HCT116 (cell line): ENCODE data around the gene KRTAP4-6. TPM values are rescaled to one million over a fixed set of nuclear protein-coding genes. Genes with fewer than 3 reads are reported as not detected.
A peak's percentile ranks its signal among the peaks of the same experiment; 100 is the strongest.
"Not testable (repeated sequence)": the region's sequence is repeated elsewhere in the genome, so short reads cannot be mapped to it uniquely, and the experiment has no call there.

Experiments used
- ATAC-seq: fragments of 200-7000 bp; cut with Tn5 transposase; 2 replicates; pipeline ENCODE4 v1.9.1; 2020; ENCODE audit warnings: mild to moderate bottlenecking, moderate library complexity
- BruUV-seq: library from RNA; stranded (reverse); fragments of 400-500 nt; replicated peaks from 2 replicates; lab custom pipeline; 2021; lab: Mats Ljungman, UMichigan
- CTCF ChIA-PET: fragments of 300-600 bp; sonication (Branson Sonifier 250); formaldehyde crosslinking; loops from one replicate; lab custom pipeline; 2021; ENCODE audit warnings: antibody characterized with exemption; lab: Charles Lee
- POLR2A ChIA-PET: fragments of 300-600, 350-600 bp; sonication (Branson Sonifier 250); formaldehyde crosslinking; loops from one replicate; lab custom pipeline; 2021; ENCODE audit warnings: antibody characterized with exemption; lab: Charles Lee
- RAD21 ChIA-PET, 2 experiments: fragments of 300-600 bp; sonication (Branson Sonifier 250); formaldehyde crosslinking; loops; one replicate each; lab custom pipeline; 2023; ENCODE audit warnings: low total read pairs in 2 of 2; ENCODE audit not compliant: uncharacterized antibody in 2 of 2, unreplicated experiment in 2 of 2, low non-redundant PET in 1 of 2; lab: Charles Lee
- DNase-seq: peaks from one replicate; pipeline ENCODE4 v3.0.0-alpha.2; 2010; ENCODE audit warnings: low read depth, low spot score
- H2AFZ ChIP-seq: fragments of 200-600 bp; shearing (Covaris generic), sonication (generic); 2 replicates; pipeline ENCODE4 v1.6.1; 2017; ENCODE audit warnings: low read depth, mixed run types, mixed read lengths, antibody characterized with exemption, low read length; ENCODE audit not compliant: poor library complexity, severe bottlenecking
- H3K27ac ChIP-seq: 2 replicates; pipeline ENCODE4 v1.5.1; 2012; ENCODE audit warnings: low read depth, low read length
- H3K27me3 ChIP-seq: fragments of 200-600 bp; sonication (generic); 2 replicates; pipeline ENCODE4 v1.6.1; 2016; ENCODE audit warnings: mixed run types, low read length, mixed read lengths; ENCODE audit not compliant: insufficient read depth
- H3K36me3 ChIP-seq, 2 experiments: fragments of 200-500 bp in 1 of 2; fragments of 200-600 bp in 1 of 2; sonication (Bioruptor generic) in 1 of 2; sonication (generic) in 1 of 2; 2 replicates each; pipeline versions ENCODE4 v1.5.1 to v1.6.1; 2014 to 2016; ENCODE audit warnings: low read length in 2 of 2, inconsistent platforms in 1 of 2, mixed read lengths in 1 of 2, mixed run types in 1 of 2; ENCODE audit not compliant: insufficient read depth in 2 of 2, control insufficient read depth in 1 of 2
- H3K4me1 ChIP-seq, 2 experiments: fragments of 200-600 bp in 1 of 2; sonication (generic) in 1 of 2; 2 replicates each; pipeline versions ENCODE4 v1.5.1 to v1.6.1; 2012 to 2017; ENCODE audit warnings: low read length in 2 of 2, inconsistent platforms in 1 of 2, mild to moderate bottlenecking in 1 of 2, mixed read lengths in 1 of 2, mixed run types in 1 of 2, moderate library complexity in 1 of 2; ENCODE audit not compliant: insufficient read depth in 2 of 2, control insufficient read depth in 1 of 2
- H3K4me2 ChIP-seq: fragments of 200-600 bp; sonication (generic); 2 replicates; pipeline ENCODE4 v1.6.1; 2017; ENCODE audit warnings: mixed run types, low read length, mixed read lengths
- H3K4me3 ChIP-seq, 2 experiments: fragments of 200-600 bp in 1 of 2; sonication (generic) in 1 of 2; replicated peaks in 1 of 2; 2 replicates each; pipeline ENCODE4 v1.5.1; 2011 to 2016; ENCODE audit warnings: low read length in 2 of 2, control low read depth in 1 of 2, low read depth in 1 of 2, mild to moderate bottlenecking in 1 of 2, mixed read lengths in 1 of 2, mixed run types in 1 of 2
- H3K79me2 ChIP-seq: fragments of 200-600 bp; sonication (generic); 2 replicates; pipeline ENCODE4 v1.6.1; 2017; ENCODE audit warnings: mild to moderate bottlenecking, mixed run types, low read length, moderate library complexity, mixed read lengths; ENCODE audit not compliant: insufficient read depth
- H3K9ac ChIP-seq: fragments of 200-600 bp; sonication (generic); 2 replicates; pipeline ENCODE4 v1.6.1; 2016; ENCODE audit warnings: low read length, mixed read lengths
- H3K9me2 ChIP-seq: fragments of 200-600 bp; sonication (generic), shearing (Covaris generic); 2 replicates; pipeline ENCODE4 v1.6.1; 2017; ENCODE audit warnings: mixed run types, mild to moderate bottlenecking, moderate library complexity; ENCODE audit not compliant: insufficient read depth
- H3K9me3 ChIP-seq, 2 experiments: fragments of 200-500 bp in 1 of 2; fragments of 200-600 bp in 1 of 2; sonication (Bioruptor generic) in 1 of 2; sonication (generic) in 1 of 2; 2 replicates each; pipeline ENCODE4 v1.6.1; 2014 to 2017; ENCODE audit warnings: low read length in 2 of 2, mixed read lengths in 2 of 2, inconsistent platforms in 1 of 2, low read depth in 1 of 2, mild to moderate bottlenecking in 1 of 2, mixed run types in 1 of 2, moderate library complexity in 1 of 2; ENCODE audit not compliant: control insufficient read depth in 1 of 2, insufficient read depth in 1 of 2
- H4K20me1 ChIP-seq: fragments of 200-600 bp; sonication (generic), shearing (Covaris generic); 2 replicates; pipeline ENCODE4 v1.6.1; 2017; ENCODE audit warnings: mixed run types, mild to moderate bottlenecking, moderate library complexity; ENCODE audit not compliant: insufficient read depth
- CBX3 ChIP-seq: IDR thresholded peaks from 2 replicates; pipeline ENCODE4 v1.6.1; 2012; ENCODE audit warnings: low read depth
- JUND ChIP-seq: IDR thresholded peaks from 2 replicates; pipeline ENCODE4 v1.6.1; 2012
- POLR2AphosphoS5 ChIP-seq: IDR thresholded peaks from 2 replicates; pipeline ENCODE4 v1.6.1; 2011; ENCODE audit warnings: mild to moderate bottlenecking, low read depth, low read length, moderate library complexity
- REST ChIP-seq: IDR thresholded peaks from 2 replicates; pipeline ENCODE4 v1.6.1; 2012; ENCODE audit warnings: low read depth
- SIN3A ChIP-seq: IDR thresholded peaks from 2 replicates; pipeline ENCODE4 v1.6.1; 2012; ENCODE audit warnings: low read depth
- SP1 ChIP-seq: IDR thresholded peaks from 2 replicates; pipeline ENCODE4 v1.6.1; 2012; ENCODE audit warnings: low read depth
- intact Hi-C: fragments of 100-400 bp; cut with micrococcal nuclease; formaldehyde crosslinking; loops from 2 replicates; pipeline ENCODE4 v1.10.0; 2022
- total RNA-seq: library from RNA; stranded (reverse); gene quantifications from one replicate; pipeline ENCODE4 v1.2.1, GENCODE V29; 2021; ENCODE audit not compliant: unreplicated experiment

Gene KRTAP4-6
- total RNA-seq, 1 experiment from 2014 or later: not detected

- ChIA-PET CTCF (no interaction called here), RAD21 (no interaction called here), POLR2A (no interaction called here)
- no peak overlapping the region for H2AFZ ChIP-seq
- no peak for DNase-seq
- H3K27me3 ChIP-seq: no peaks in the 10 kb centered on the region
- no peaks in the 10 kb centered on the region for H4K20me1 ChIP-seq
- H3K4me1 ChIP-seq: peaks cover 0 to 27% of the 10 kb centered on the region in 2 experiments; a peak in 2 of 4 replicates
- intact Hi-C loops: no loop called here
- H3K9me3 ChIP-seq: peaks cover 0 to 14% of the 10 kb centered on the region in 2 experiments; a peak in 1 of 4 replicates
- ATAC-seq: no peak
- peaks cover 0 to 3% of the 10 kb centered on the region in 2 experiments; a peak in 1 of 4 replicates for H3K36me3 ChIP-seq
- BruUV-seq: no TSS peak
- TF ChIP-seq SP1 (no peak), JUND (no peak), SIN3A (no peak), REST (no peak), POLR2AphosphoS5 (no peak), CBX3 (no peak)
- no peak overlapping the region for H3K4me3 ChIP-seq
- H3K79me2 ChIP-seq: no peaks in the 10 kb centered on the region
- no peaks in the 10 kb centered on the region for H3K9me2 ChIP-seq
- H3K9ac ChIP-seq: no peak overlapping the region
- peak overlapping the region; percentile 2; the same call in 1 of the 2 replicates for H3K27ac ChIP-seq
- H3K4me2 ChIP-seq: no peak overlapping the region
Measured at GRCh38 chr17:41125064-41125463, 15.3 kb downstream of the KRTAP4-6 start.

- H3K36me3 ChIP-seq, DNase-seq, RAD21 ChIA-PET, H3K9ac ChIP-seq, POLR2A ChIA-PET, BruUV-seq, intact Hi-C loops, H3K9me2 ChIP-seq, CTCF ChIA-PET, H4K20me1 ChIP-seq, H2AFZ ChIP-seq, H3K79me2 ChIP-seq, H3K27me3 ChIP-seq, H3K4me3 ChIP-seq, ATAC-seq: not testable (repeated sequence)
- peak within 1 kb of the TSS; percentile 2 for H3K27ac ChIP-seq
- H3K4me1 ChIP-seq: peaks cover 0 to 27% of the 10 kb centered on the region in 2 experiments; a peak in 2 of 4 replicates
- peaks cover 0 to 14% of the 10 kb centered on the region in 2 experiments; a peak in 1 of 4 replicates for H3K9me3 ChIP-seq
- peak within 1 kb of the TSS; percentile 46 for H3K4me2 ChIP-seq
Measured at GRCh38 chr17:41123991-41124371, 16.4 kb downstream of the KRTAP4-6 start, which contains the start of gene KRTAP4-12. TSS of gene KRTAP4-12 (minus strand) at chr17:41124182. CDS start at chr17:41124122, 60 bp downstream.

- H3K9me2 ChIP-seq, H3K79me2 ChIP-seq, H3K27me3 ChIP-seq, POLR2A ChIA-PET, CTCF ChIA-PET, ATAC-seq, RAD21 ChIA-PET, DNase-seq, H4K20me1 ChIP-seq, BruUV-seq, H3K4me3 ChIP-seq, H3K36me3 ChIP-seq, intact Hi-C loops, H2AFZ ChIP-seq, H3K9ac ChIP-seq: not testable (repeated sequence)
- H3K4me2 ChIP-seq: peak overlapping the region; percentile 46
- H3K27ac ChIP-seq: peak overlapping the region; percentile 2
- peaks cover 0 to 14% of the 10 kb centered on the region in 2 experiments; a peak in 1 of 4 replicates for H3K9me3 ChIP-seq
- peaks cover 0 to 30% of the 10 kb centered on the region in 2 experiments; a peak in 2 of 4 replicates for H3K4me1 ChIP-seq
Measured at GRCh38 chr17:41123292-41123990, 16.9 kb downstream of the KRTAP4-6 start.
